NOMO-1 treated with DMSO at 0.1 percent for 48 hours (cell line): Measurements from ENCODE around the gene FBXL2.
"Not testable (repeated sequence)": the region's sequence is repeated elsewhere in the genome, so short reads cannot be mapped to it uniquely, and the experiment has no call there.

Experiments used
- DNase-seq: peaks from one replicate; lab custom pipeline; 2025; ENCODE audit not compliant: unreplicated experiment; lab: John Stamatoyannopoulos, UW

FBXL2 gene

GRCh38 chr3:33426630-33427317 lies 149.5 kb downstream of the FBXL2 start:
- no peak for DNase-seq

- peak; percentile 63 for DNase-seq
Measured at GRCh38 chr3:33428734-33429133, 151.5 kb downstream of the FBXL2 start.

GRCh38 chr3:33429306-33429705 lies 152.1 kb downstream of the FBXL2 start:
- not testable (repeated sequence) for DNase-seq

GRCh38 chr3:33430061-33430460 lies 152.8 kb downstream of the FBXL2 start:
- DNase-seq: no peak

- DNase-seq: no peak
Measured at GRCh38 chr3:33430571-33430970, 153.3 kb downstream of the FBXL2 start.

GRCh38 chr3:33433843-33434242 lies 156.6 kb downstream of the FBXL2 start:
- no peak for DNase-seq
